SK-N-SH treated with all-trans-retinoic acid at 6 μM for 48 hours (cell line): ENCODE data around the gene CAMKMT.

Experiments used
- ATAC-seq: fragments of 200-7000 bp; cut with Tn5 transposase; 3 replicates; pipeline ENCODE4 v1.9.1; 2020; ENCODE audit warnings: mild to moderate bottlenecking, moderate library complexity
- ARNTL ChIP-seq: fragments of 450-650 bp; formaldehyde crosslinking; IDR thresholded peaks from 2 replicates; pipeline ENCODE4 v1.5.0; 2020; ENCODE audit warnings: low read depth, mild to moderate bottlenecking, moderate library complexity, borderline replicate concordance
- BACH2 ChIP-seq: fragments of 250-450 bp; sonication (Bioruptor Pico); IDR thresholded peaks from 2 replicates; pipeline ENCODE4 v1.9.0; 2021; ENCODE audit warnings: mild to moderate bottlenecking, borderline replicate concordance
- CSDC2 ChIP-seq: fragments of 250-450 bp; sonication (Bioruptor Pico); IDR thresholded peaks from 2 replicates; pipeline ENCODE4 v1.5.0; 2020; ENCODE audit warnings: mild to moderate bottlenecking, moderate library complexity
- ESRRG ChIP-seq: fragments of 250-450 bp; sonication (Bioruptor Pico); IDR thresholded peaks from 2 replicates; pipeline ENCODE4 v1.6.1; 2021; ENCODE audit warnings: mild to moderate bottlenecking
- ISL1 ChIP-seq: fragments of 250-450 bp; sonication (Bioruptor Pico); IDR thresholded peaks from 2 replicates; pipeline ENCODE4 v2.1.2; 2022; ENCODE audit warnings: mild to moderate bottlenecking, moderate library complexity
- OSR1 ChIP-seq: fragments of 250-450 bp; sonication (Bioruptor Pico); IDR thresholded peaks from 2 replicates; pipeline ENCODE4 v1.8.0; 2022; ENCODE audit warnings: moderate library complexity, mild to moderate bottlenecking, inconsistent platforms
- RARB ChIP-seq: fragments of 250-450 bp; sonication (Bioruptor Pico); IDR thresholded peaks from 2 replicates; pipeline ENCODE4 v1.8.0; 2021; ENCODE audit warnings: mild to moderate bottlenecking, moderate library complexity
- SNAI2 ChIP-seq: fragments of 250-450 bp; sonication (Bioruptor Pico); IDR thresholded peaks from 2 replicates; pipeline ENCODE4 v1.5.0; 2020; ENCODE audit warnings: mild to moderate bottlenecking, moderate library complexity
- TCF4 ChIP-seq: fragments of 250-450 bp; sonication (Bioruptor Pico); IDR thresholded peaks from 2 replicates; pipeline ENCODE4 v1.8.0; 2021; ENCODE audit warnings: mild to moderate bottlenecking, moderate library complexity, borderline replicate concordance
- TOX ChIP-seq: fragments of 250-450 bp; sonication (Bioruptor Pico); IDR thresholded peaks from 2 replicates; pipeline ENCODE4 v1.8.0; 2021; ENCODE audit warnings: mild to moderate bottlenecking, moderate library complexity, borderline replicate concordance
- ZC3H10 ChIP-seq: fragments of 250-450 bp; sonication (Bioruptor Pico); IDR thresholded peaks from 2 replicates; pipeline ENCODE4 v1.5.1; 2021; ENCODE audit warnings: mild to moderate bottlenecking, moderate library complexity
- ZFP3 ChIP-seq: fragments of 250-450 bp; sonication (Bioruptor Pico); IDR thresholded peaks from 2 replicates; pipeline ENCODE4 v1.5.0; 2020; ENCODE audit warnings: mild to moderate bottlenecking, moderate library complexity
- ZFP30 ChIP-seq: fragments of 450-650 bp; formaldehyde crosslinking; IDR thresholded peaks from 2 replicates; pipeline ENCODE4 v1.5.0; 2022; ENCODE audit warnings: mild to moderate bottlenecking, moderate library complexity
- ZNF565 ChIP-seq: fragments of 450-650 bp; formaldehyde crosslinking; conservative IDR thresholded peaks from 2 replicates; pipeline ENCODE4 v1.5.0; 2020; ENCODE audit warnings: low read depth, mild to moderate bottlenecking, moderate library complexity
- ZNF8 ChIP-seq: fragments of 450-650 bp; formaldehyde crosslinking; IDR thresholded peaks from 2 replicates; pipeline ENCODE4 v1.5.0; 2020; ENCODE audit warnings: mild to moderate bottlenecking, moderate library complexity
- TF ChIP-seq, protein P1 (sequence below): fragments of 250-450 bp; sonication (Bioruptor Pico); IDR thresholded peaks from 2 replicates; pipeline ENCODE4 v1.8.0; 2021; ENCODE audit warnings: low read depth, mild to moderate bottlenecking, moderate library complexity, borderline replicate concordance
- TF ChIP-seq, protein P2 (sequence below): fragments of 250-450 bp; sonication (Bioruptor Pico); IDR thresholded peaks from 2 replicates; pipeline ENCODE4 v1.5.1; 2020; ENCODE audit warnings: low read depth, mild to moderate bottlenecking, moderate library complexity
- TF ChIP-seq, protein P3 (sequence below): fragments of 250-450 bp; sonication (Bioruptor Pico); IDR thresholded peaks from 2 replicates; pipeline ENCODE4 v1.8.0; 2020; ENCODE audit warnings: mild to moderate bottlenecking, moderate library complexity, borderline replicate concordance
- TF ChIP-seq, protein P4 (sequence below): fragments of 250-450 bp; sonication (Bioruptor Pico); IDR thresholded peaks from 2 replicates; pipeline ENCODE4 v1.5.0; 2020; ENCODE audit warnings: mild to moderate bottlenecking, moderate library complexity
- TF ChIP-seq, protein P5 (sequence below): fragments of 250-450 bp; sonication (Bioruptor Pico); IDR thresholded peaks from 2 replicates; pipeline ENCODE4 v1.5.1; 2021; ENCODE audit warnings: mild to moderate bottlenecking, moderate library complexity

The CAMKMT gene

DNA sequence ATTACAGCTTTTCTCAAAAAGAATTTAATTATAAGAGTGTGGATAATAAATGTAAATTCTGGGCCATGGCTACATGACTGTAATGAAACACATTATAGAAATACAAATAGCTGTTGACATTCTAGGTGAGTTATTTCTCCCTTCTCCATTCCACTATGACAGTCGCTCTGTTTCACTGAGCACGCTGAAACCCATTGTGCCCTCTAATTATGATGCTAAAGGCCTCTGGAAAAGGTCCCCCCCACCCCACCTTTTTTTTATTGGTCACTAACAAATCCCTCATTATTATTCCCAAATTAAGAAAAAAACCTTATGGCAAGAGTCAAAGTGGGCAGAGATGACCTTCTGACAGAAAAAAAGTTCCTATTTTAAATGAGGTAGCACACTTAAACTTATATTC is 294.7 kb downstream of the CAMKMT start:
- no peak for ATAC-seq
- TF ChIP-seq ISL1 (CRISPR knock-in tag): no peak
- TF ChIP-seq, protein P1, sequence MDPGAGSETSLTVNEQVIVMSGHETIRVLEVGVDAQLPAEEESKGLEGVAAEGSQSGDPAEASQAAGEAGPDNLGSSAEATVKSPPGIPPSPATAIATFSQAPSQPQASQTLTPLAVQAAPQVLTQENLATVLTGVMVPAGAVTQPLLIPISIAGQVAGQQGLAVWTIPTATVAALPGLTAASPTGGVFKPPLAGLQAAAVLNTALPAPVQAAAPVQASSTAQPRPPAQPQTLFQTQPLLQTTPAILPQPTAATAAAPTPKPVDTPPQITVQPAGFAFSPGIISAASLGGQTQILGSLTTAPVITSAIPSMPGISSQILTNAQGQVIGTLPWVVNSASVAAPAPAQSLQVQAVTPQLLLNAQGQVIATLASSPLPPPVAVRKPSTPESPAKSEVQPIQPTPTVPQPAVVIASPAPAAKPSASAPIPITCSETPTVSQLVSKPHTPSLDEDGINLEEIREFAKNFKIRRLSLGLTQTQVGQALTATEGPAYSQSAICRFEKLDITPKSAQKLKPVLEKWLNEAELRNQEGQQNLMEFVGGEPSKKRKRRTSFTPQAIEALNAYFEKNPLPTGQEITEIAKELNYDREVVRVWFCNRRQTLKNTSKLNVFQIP (CRISPR knock-in tag): no peak
- TF ChIP-seq ZC3H10 (CRISPR knock-in tag): no peak

DNA sequence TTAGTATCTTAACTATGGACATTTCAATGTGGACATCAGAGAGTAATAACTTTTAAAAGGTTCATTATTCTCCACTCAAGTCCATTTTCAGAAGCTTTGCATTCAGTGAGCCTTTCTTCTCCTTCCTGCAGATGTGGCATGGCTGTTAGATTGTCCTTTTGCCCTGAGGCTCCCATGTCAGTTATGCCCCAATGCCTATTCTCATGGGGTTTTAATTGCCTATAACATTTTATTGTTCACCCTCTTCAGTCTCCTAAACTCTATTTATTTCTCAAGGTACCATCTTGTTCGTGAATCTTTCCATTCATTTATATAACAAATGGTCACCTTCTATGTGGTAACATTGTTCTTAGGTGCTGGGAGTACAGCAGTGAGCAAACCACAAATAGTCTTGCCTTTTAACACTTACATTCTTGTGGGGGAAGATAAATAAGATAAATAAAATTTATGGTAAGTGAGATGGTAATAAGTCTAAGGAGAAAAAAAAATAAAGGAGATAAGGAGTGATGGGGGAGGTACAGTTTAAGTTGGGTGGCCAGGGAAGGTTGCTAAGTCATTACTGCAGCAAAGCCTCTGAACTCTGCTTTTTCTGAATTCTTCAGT is 301.8 kb downstream of the CAMKMT start:
- TF ChIP-seq, protein P2, sequence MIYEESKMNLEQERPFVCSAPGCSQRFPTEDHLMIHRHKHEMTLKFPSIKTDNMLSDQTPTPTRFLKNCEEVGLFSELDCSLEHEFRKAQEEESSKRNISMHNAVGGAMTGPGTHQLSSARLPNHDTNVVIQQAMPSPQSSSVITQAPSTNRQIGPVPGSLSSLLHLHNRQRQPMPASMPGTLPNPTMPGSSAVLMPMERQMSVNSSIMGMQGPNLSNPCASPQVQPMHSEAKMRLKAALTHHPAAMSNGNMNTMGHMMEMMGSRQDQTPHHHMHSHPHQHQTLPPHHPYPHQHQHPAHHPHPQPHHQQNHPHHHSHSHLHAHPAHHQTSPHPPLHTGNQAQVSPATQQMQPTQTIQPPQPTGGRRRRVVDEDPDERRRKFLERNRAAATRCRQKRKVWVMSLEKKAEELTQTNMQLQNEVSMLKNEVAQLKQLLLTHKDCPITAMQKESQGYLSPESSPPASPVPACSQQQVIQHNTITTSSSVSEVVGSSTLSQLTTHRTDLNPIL (CRISPR knock-in tag): no peak
- no peak for TF ChIP-seq SNAI2 (CRISPR knock-in tag)
- no peak for TF ChIP-seq TOX (CRISPR knock-in tag)
- TF ChIP-seq TCF4 (CRISPR knock-in tag): no peak
- TF ChIP-seq, protein P3, sequence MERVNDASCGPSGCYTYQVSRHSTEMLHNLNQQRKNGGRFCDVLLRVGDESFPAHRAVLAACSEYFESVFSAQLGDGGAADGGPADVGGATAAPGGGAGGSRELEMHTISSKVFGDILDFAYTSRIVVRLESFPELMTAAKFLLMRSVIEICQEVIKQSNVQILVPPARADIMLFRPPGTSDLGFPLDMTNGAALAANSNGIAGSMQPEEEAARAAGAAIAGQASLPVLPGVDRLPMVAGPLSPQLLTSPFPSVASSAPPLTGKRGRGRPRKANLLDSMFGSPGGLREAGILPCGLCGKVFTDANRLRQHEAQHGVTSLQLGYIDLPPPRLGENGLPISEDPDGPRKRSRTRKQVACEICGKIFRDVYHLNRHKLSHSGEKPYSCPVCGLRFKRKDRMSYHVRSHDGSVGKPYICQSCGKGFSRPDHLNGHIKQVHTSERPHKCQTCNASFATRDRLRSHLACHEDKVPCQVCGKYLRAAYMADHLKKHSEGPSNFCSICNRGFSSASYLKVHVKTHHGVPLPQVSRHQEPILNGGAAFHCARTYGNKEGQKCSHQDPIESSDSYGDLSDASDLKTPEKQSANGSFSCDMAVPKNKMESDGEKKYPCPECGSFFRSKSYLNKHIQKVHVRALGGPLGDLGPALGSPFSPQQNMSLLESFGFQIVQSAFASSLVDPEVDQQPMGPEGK (CRISPR knock-in tag): no peak
- TF ChIP-seq ISL1 (CRISPR knock-in tag): no peak
- no peak for TF ChIP-seq ESRRG
- no peak for TF ChIP-seq ZNF8 (CRISPR knock-in tag)
- no peak for TF ChIP-seq RARB (CRISPR knock-in tag)
- ATAC-seq: no peak

DNA sequence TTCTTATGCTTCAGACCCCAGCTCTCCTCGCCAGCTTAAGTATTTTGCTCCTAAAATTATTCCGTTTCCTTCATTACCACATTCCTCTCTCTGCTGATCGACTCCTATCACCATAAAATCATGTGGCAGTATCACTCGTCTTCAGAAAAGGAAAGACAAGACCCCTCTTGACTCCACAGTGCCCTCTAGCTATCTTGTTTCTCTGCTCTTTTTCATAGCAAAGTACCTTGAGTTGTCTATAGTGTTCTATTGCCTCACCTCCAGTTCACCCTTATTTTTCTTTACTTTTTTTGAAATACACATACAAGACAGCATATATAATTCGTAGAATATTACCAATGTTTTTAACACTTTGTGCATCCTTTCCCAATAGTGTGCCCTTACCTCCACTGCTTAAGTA is 306.6 kb downstream of the CAMKMT start:
- no peak for ATAC-seq
- TF ChIP-seq ZNF565 (CRISPR knock-in tag) (no peak), ZNF8 (CRISPR knock-in tag) (no peak), ZFP3 (CRISPR knock-in tag) (no peak), CSDC2 (CRISPR knock-in tag) (no peak), ARNTL (CRISPR knock-in tag) (no peak), ZFP30 (CRISPR knock-in tag) (no peak), BACH2 (CRISPR knock-in tag) (no peak), ESRRG (no peak), ZC3H10 (CRISPR knock-in tag) (no peak), TCF4 (CRISPR knock-in tag) (no peak), OSR1 (no peak)
- TF ChIP-seq, protein P4, sequence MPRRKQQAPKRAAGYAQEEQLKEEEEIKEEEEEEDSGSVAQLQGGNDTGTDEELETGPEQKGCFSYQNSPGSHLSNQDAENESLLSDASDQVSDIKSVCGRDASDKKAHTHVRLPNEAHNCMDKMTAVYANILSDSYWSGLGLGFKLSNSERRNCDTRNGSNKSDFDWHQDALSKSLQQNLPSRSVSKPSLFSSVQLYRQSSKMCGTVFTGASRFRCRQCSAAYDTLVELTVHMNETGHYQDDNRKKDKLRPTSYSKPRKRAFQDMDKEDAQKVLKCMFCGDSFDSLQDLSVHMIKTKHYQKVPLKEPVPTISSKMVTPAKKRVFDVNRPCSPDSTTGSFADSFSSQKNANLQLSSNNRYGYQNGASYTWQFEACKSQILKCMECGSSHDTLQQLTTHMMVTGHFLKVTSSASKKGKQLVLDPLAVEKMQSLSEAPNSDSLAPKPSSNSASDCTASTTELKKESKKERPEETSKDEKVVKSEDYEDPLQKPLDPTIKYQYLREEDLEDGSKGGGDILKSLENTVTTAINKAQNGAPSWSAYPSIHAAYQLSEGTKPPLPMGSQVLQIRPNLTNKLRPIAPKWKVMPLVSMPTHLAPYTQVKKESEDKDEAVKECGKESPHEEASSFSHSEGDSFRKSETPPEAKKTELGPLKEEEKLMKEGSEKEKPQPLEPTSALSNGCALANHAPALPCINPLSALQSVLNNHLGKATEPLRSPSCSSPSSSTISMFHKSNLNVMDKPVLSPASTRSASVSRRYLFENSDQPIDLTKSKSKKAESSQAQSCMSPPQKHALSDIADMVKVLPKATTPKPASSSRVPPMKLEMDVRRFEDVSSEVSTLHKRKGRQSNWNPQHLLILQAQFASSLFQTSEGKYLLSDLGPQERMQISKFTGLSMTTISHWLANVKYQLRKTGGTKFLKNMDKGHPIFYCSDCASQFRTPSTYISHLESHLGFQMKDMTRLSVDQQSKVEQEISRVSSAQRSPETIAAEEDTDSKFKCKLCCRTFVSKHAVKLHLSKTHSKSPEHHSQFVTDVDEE (CRISPR knock-in tag): no peak
- TF ChIP-seq, protein P2 (CRISPR knock-in tag): no peak
- TF ChIP-seq, protein P5, sequence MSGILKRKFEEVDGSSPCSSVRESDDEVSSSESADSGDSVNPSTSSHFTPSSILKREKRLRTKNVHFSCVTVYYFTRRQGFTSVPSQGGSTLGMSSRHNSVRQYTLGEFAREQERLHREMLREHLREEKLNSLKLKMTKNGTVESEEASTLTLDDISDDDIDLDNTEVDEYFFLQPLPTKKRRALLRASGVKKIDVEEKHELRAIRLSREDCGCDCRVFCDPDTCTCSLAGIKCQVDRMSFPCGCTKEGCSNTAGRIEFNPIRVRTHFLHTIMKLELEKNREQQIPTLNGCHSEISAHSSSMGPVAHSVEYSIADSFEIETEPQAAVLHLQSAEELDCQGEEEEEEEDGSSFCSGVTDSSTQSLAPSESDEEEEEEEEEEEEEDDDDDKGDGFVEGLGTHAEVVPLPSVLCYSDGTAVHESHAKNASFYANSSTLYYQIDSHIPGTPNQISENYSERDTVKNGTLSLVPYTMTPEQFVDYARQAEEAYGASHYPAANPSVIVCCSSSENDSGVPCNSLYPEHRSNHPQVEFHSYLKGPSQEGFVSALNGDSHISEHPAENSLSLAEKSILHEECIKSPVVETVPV: no peak
- TF ChIP-seq, all 23 proteins: peak for 0
